Testis (tissue), 2 donors: ENCODE data around the gene TBC1D16.

Source experiments
- CTCF ChIP-seq, 3 experiments: fragments of 450-650 bp in 2 of 3; fragments of 200-600 bp in 1 of 3; sonication (generic) in 1 of 3; IDR thresholded peaks; one replicate each; pipeline ENCODE4 v1.5.1; 2016 to 2019; ENCODE audit warnings: antibody characterized with exemption in 3 of 3, mild to moderate bottlenecking in 2 of 3, moderate library complexity in 1 of 3
- POLR2A ChIP-seq: fragments of 450-650 bp; IDR thresholded peaks from one replicate; pipeline ENCODE4 v1.6.1; 2017; ENCODE audit warnings: antibody characterized with exemption, mild to moderate bottlenecking, moderate library complexity

GRCh38 chr17:80035687-80035936 lies at the start of gene TBC1D16:
- TF ChIP-seq CTCF (IDR thresholded peaks at IDR 0.05) (no peak), POLR2A (no peak)
